Loucy (cell line): ENCODE measurements around the gene KIF18B.

Experiments used
- H2AFZ ChIP-seq: fragments of 200-600 bp; sonication (generic); 2 replicates; pipeline ENCODE4 v1.6.0; 2016; ENCODE audit warnings: antibody characterized with exemption, mild to moderate bottlenecking, low read length, moderate library complexity
- H3F3A ChIP-seq: fragments of 200-600 bp; 2 replicates; pipeline ENCODE4 v1.6.0; 2016; ENCODE audit warnings: antibody characterized with exemption, low read depth, mild to moderate bottlenecking
- H3K27me3 ChIP-seq: fragments of 200-600 bp; sonication (generic); 2 replicates; pipeline ENCODE4 v1.6.1; 2014; ENCODE audit warnings: low read length, mild to moderate bottlenecking; ENCODE audit not compliant: insufficient read depth, poor library complexity, severe bottlenecking
- H3K36me3 ChIP-seq: fragments of 200-600 bp; sonication (generic); 2 replicates; pipeline ENCODE4 v1.6.1; 2016; ENCODE audit warnings: low read length; ENCODE audit not compliant: insufficient read depth
- H3K4me1 ChIP-seq: fragments of 200-600 bp; sonication (generic); 2 replicates; pipeline ENCODE4 v1.5.1; 2014; ENCODE audit warnings: low read length, mild to moderate bottlenecking; ENCODE audit not compliant: insufficient read depth, poor library complexity, severe bottlenecking
- H3K4me2 ChIP-seq: fragments of 200-600 bp; sonication (generic); 2 replicates; pipeline ENCODE4 v1.6.0; 2014; ENCODE audit warnings: antibody characterized with exemption, low read length, low read depth, mild to moderate bottlenecking; ENCODE audit not compliant: poor library complexity, severe bottlenecking
- H3K4me3 ChIP-seq: fragments of 200-600 bp; sonication (generic); 2 replicates; pipeline ENCODE4 v1.5.1; 2014; ENCODE audit warnings: low read length, mild to moderate bottlenecking, mixed read lengths; ENCODE audit not compliant: poor library complexity, severe bottlenecking
- H3K79me2 ChIP-seq: fragments of 200-600 bp; sonication (generic); 2 replicates; pipeline ENCODE4 v1.6.1; 2014; ENCODE audit warnings: low read length; ENCODE audit not compliant: insufficient read depth
- H3K9ac ChIP-seq: fragments of 200-600 bp; sonication (generic); 2 replicates; pipeline ENCODE4 v1.6.0; 2014; ENCODE audit warnings: mild to moderate bottlenecking, low read depth, low read length, moderate library complexity; ENCODE audit not compliant: poor library complexity, severe bottlenecking
- H3K9me2 ChIP-seq: fragments of 200-600 bp; sonication (generic); replicated peaks from 2 replicates; pipeline ENCODE4 v1.6.1; 2016; ENCODE audit warnings: low read depth, low read length, mixed read lengths
- H3K9me3 ChIP-seq: fragments of 200-600 bp; sonication (generic); 2 replicates; pipeline ENCODE4 v1.6.1; 2014; ENCODE audit warnings: mild to moderate bottlenecking, antibody characterized with exemption, low read length, low read depth; ENCODE audit not compliant: insufficient read depth
- H4K20me1 ChIP-seq: fragments of 200-600 bp; sonication (generic); 2 replicates; pipeline ENCODE4 v1.6.0; 2014; ENCODE audit warnings: antibody characterized with exemption, low read length, mild to moderate bottlenecking; ENCODE audit not compliant: insufficient read depth, poor library complexity, severe bottlenecking
- EZH2phosphoT487 ChIP-seq: fragments of 200-600 bp; IDR thresholded peaks from 2 replicates; pipeline ENCODE4 v1.6.1; 2018; ENCODE audit warnings: antibody characterized with exemption, mild to moderate bottlenecking, moderate library complexity, borderline replicate concordance
- TF ChIP-seq, protein P1 (sequence below): fragments of 200-600 bp; sonication (generic); conservative IDR thresholded peaks from 2 replicates; pipeline ENCODE4 v1.5.1; 2014; ENCODE audit warnings: mild to moderate bottlenecking, antibody characterized with exemption, low read length

The KIF18B gene

DNA sequence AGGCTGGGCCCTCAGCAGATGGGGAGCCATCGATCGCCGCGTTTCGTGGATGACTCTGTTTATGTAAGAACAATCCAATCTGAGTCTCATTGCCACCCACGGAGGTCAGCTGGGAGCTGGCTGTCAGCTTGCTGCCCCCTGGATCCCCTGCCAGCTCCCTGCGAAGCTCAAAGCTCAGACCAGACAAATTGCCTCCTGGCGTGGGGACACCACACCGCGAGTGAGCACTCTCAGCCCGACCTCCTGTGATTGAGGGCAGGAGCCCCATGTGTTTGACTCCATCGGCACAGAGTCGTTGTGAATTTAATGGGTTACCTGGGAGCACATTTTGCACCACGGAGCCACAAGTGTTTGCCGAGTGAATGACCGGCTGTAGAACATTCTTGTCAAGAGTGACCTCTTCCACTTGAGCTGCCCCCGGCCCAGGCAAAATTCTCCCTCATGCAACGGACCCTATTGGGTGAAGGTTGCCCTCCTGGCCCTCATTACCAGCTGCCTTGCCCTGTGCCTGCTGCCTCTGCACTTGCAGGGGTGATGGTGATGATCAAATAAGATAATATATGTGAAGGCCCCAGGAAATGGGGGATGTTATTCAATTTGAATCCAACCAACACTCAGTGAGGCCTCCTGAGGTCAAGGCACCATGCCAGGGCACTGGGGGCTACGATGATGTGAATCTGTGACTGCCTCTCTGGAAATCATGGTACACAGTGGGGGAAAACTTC lies 24.7 kb downstream of the KIF18B start:
- Histone ChIP-seq H3K79me2 (no peaks in the 10 kb centered on the region), H3K36me3 (peaks cover 24% of the 10 kb centered on the region; the same call in 1 of the 2 replicates), H3K27me3 (no peaks in the 10 kb centered on the region), H3K9me2 (no peaks in the 10 kb centered on the region), H3K4me2 (no peak overlapping the region), H3K4me3 (no peak overlapping the region), H3K9me3 (no peaks in the 10 kb centered on the region), H3K4me1 (peaks cover 11% of the 10 kb centered on the region), H4K20me1 (no peaks in the 10 kb centered on the region), H3K9ac (no peak overlapping the region), H2AFZ (no peak overlapping the region), H3F3A (0 out of 2 replicates have a peak, but pooled peaks cover 3% of the 10 kb centered on the region)
- TF ChIP-seq EZH2phosphoT487 = no peak
- TF ChIP-seq, protein P1, sequence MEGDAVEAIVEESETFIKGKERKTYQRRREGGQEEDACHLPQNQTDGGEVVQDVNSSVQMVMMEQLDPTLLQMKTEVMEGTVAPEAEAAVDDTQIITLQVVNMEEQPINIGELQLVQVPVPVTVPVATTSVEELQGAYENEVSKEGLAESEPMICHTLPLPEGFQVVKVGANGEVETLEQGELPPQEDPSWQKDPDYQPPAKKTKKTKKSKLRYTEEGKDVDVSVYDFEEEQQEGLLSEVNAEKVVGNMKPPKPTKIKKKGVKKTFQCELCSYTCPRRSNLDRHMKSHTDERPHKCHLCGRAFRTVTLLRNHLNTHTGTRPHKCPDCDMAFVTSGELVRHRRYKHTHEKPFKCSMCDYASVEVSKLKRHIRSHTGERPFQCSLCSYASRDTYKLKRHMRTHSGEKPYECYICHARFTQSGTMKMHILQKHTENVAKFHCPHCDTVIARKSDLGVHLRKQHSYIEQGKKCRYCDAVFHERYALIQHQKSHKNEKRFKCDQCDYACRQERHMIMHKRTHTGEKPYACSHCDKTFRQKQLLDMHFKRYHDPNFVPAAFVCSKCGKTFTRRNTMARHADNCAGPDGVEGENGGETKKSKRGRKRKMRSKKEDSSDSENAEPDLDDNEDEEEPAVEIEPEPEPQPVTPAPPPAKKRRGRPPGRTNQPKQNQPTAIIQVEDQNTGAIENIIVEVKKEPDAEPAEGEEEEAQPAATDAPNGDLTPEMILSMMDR = no peak

DNA sequence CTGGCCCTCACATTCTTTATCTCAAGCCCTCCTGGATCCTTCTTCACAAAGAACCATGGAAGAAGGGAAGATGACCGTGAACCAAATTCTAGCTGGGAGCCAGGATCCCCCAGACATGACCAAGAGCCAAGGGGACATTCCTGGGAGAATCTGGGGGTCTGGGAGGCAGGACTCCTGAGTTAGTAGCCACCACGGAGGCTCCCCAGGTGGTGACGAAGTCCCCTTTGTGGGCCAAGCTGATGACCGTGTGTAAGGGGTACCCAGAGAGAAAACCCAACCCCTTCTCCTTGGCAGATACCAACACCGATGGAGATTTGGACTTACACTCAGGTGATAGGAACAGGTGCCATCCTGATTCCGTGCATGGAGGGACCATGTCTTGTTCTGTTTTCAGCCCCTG lies 25.4 kb downstream of the KIF18B start:
- H3K4me2 ChIP-seq = no peak overlapping the region
- H3F3A ChIP-seq = 0 out of 2 replicates have a peak, but pooled peaks cover 3% of the 10 kb centered on the region
- no peaks in the 10 kb centered on the region for H3K9me3 ChIP-seq
- peaks cover 11% of the 10 kb centered on the region for H3K4me1 ChIP-seq
- no peaks in the 10 kb centered on the region for H3K27me3 ChIP-seq
- no peak overlapping the region for H3K4me3 ChIP-seq
- H3K9ac ChIP-seq = no peak overlapping the region
- TF ChIP-seq, protein P1 = no peak
- TF ChIP-seq EZH2phosphoT487 = no peak
- H3K36me3 ChIP-seq = peaks cover 17% of the 10 kb centered on the region; the same call in 1 of the 2 replicates
- no peaks in the 10 kb centered on the region for H4K20me1 ChIP-seq
- no peaks in the 10 kb centered on the region for H3K79me2 ChIP-seq
- H2AFZ ChIP-seq = no peak overlapping the region
- H3K9me2 ChIP-seq = no peaks in the 10 kb centered on the region

DNA sequence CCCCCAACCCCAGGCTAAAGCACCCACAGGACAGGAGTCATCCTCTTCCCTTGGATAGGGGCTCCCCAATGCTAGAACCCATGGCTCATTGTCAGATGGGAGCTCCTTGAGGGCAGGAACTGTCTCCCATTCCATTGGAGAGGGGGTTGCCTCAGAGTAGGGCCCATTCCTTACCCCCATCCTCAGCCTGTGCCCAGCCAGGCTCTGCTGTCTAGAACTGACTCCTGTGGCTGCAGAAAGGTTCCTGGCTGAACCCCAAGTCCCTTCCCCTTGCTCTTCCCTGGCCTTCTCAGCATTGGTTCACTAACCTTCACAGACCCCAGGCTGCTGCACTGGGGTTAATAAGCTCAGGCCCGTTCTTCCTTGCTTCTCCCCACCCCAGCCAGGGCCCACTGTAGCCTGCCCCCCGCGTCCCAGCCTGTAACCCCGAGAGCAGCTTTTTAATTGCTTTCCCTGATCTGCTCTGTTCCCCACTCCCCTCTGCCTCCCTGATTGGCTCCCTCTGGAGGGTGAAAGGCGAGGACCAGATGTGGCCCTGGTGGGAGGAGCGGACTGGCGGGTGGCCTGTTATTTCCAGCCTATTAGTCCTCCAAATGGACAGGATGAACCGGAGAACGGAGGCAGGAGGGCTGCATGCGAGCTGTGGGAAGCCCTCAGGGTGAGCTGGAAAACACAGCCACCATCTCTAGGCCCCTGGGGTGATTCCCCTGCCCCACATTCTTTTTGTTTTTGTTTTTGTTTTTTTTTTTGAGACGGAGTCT lies 26.3 kb downstream of the KIF18B start:
- Histone ChIP-seq H3K9me2 (no peaks in the 10 kb centered on the region), H2AFZ (peak overlapping the region; percentile 41), H3K4me1 (peaks cover 11% of the 10 kb centered on the region), H3K9ac (no peak overlapping the region), H3K4me2 (peak overlapping the region; percentile 42), H4K20me1 (no peaks in the 10 kb centered on the region), H3K9me3 (no peaks in the 10 kb centered on the region), H3K4me3 (peak overlapping the region; percentile 1), H3K36me3 (peaks cover 8% of the 10 kb centered on the region; the same call in 1 of the 2 replicates), H3K27me3 (no peaks in the 10 kb centered on the region), H3F3A (0 out of 2 replicates have a peak, but pooled peaks cover 3% of the 10 kb centered on the region), H3K79me2 (no peaks in the 10 kb centered on the region)
- no peak for TF ChIP-seq EZH2phosphoT487
- TF ChIP-seq, protein P1 = no peak
